ENCODE measurements around the gene RNF103.

DNA sequence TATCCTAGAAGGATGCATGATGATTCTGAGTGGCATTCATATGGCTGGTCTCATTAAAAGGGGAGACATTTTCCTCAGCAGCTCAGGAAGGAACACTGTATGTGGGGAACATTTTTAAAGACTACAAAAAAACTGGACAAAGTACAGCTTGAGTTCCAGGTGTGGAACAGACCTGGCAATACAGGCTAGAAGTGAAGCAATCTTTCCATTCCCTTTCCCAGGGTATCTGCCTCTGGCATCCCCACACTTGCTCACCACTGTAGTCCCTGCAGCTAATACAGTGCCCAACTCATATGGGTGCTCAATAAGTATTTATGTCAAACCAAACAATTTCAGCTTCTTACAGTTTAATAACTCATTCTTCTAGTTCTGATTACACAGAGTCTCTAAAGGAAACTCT lies 8.1 kb downstream of the RNF103 start:
- TF ChIP-seq, protein P1, sequence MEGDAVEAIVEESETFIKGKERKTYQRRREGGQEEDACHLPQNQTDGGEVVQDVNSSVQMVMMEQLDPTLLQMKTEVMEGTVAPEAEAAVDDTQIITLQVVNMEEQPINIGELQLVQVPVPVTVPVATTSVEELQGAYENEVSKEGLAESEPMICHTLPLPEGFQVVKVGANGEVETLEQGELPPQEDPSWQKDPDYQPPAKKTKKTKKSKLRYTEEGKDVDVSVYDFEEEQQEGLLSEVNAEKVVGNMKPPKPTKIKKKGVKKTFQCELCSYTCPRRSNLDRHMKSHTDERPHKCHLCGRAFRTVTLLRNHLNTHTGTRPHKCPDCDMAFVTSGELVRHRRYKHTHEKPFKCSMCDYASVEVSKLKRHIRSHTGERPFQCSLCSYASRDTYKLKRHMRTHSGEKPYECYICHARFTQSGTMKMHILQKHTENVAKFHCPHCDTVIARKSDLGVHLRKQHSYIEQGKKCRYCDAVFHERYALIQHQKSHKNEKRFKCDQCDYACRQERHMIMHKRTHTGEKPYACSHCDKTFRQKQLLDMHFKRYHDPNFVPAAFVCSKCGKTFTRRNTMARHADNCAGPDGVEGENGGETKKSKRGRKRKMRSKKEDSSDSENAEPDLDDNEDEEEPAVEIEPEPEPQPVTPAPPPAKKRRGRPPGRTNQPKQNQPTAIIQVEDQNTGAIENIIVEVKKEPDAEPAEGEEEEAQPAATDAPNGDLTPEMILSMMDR (IDR thresholded peaks at IDR 0.05), result no peak
- TF ChIP-seq POLR2A (IDR thresholded peaks at IDR 0.05), result no peak

All from Peyer's patch (tissue), 4 donors.